Fibroblast of skin of left biceps (primary cell): Measurements from ENCODE around the gene ITM2B.

Experiments used
- DNase-seq, 2 experiments: peaks; one replicate each; pipeline ENCODE4 v3.0.0-alpha.2; 2013; ENCODE audit warnings: low read depth in 2 of 2

Gene ITM2B

GRCh38 chr13:48258430-48258829, 25.4 kb downstream of the ITM2B start:
- no peak for DNase-seq

- DNase-seq = no peak
Observed at GRCh38 chr13:48260970-48261369, 28.0 kb downstream of the ITM2B start.

GRCh38 chr13:48263196-48263595, 30.2 kb downstream of the ITM2B start:
- no peak for DNase-seq

- DNase-seq = no peak
Observed at GRCh38 chr13:48264058-48264457, 31.1 kb downstream of the ITM2B start.

GRCh38 chr13:48265217-48265815, 32.3 kb downstream of the ITM2B start:
- DNase-seq = no peak

- DNase-seq = no peak
Observed at GRCh38 chr13:48266150-48266549, 33.1 kb downstream of the ITM2B start.

GRCh38 chr13:48266701-48267639, 34.0 kb downstream of the ITM2B start:
- no peak for DNase-seq

- DNase-seq = no peak
Observed at GRCh38 chr13:48268019-48268418, 35.0 kb downstream of the ITM2B start.

- DNase-seq = no peak
Observed at GRCh38 chr13:48273346-48273745, 40.3 kb downstream of the ITM2B start.

- DNase-seq = no peak
Observed at GRCh38 chr13:48275507-48275906, 42.5 kb downstream of the ITM2B start.

- no peak for DNase-seq
Observed at GRCh38 chr13:48278806-48279205, 45.8 kb downstream of the ITM2B start.

GRCh38 chr13:48281556-48281955, 48.5 kb downstream of the ITM2B start:
- DNase-seq = no peak

- no peak for DNase-seq
Observed at GRCh38 chr13:48291730-48292129, 58.7 kb downstream of the ITM2B start.

- DNase-seq = no peak
Observed at GRCh38 chr13:48292650-48293049, 59.6 kb downstream of the ITM2B start.

- DNase-seq = no peak
Observed at GRCh38 chr13:48294653-48295052, 61.6 kb downstream of the ITM2B start.

GRCh38 chr13:48295271-48295670, 62.3 kb downstream of the ITM2B start:
- DNase-seq = no peak

- no peak for DNase-seq
Observed at GRCh38 chr13:48296528-48296927, 63.5 kb downstream of the ITM2B start.

- no peak for DNase-seq
Observed at GRCh38 chr13:48297131-48297786, 64.3 kb downstream of the ITM2B start.

- DNase-seq = no peak
Observed at GRCh38 chr13:48299591-48299990, 66.6 kb downstream of the ITM2B start.

GRCh38 chr13:48302871-48303358, 69.9 kb downstream of the ITM2B start:
- DNase-seq = peak in 1 of 2 experiments; percentile 10

GRCh38 chr13:48303359-48304142, 70.5 kb downstream of the ITM2B start, which contains the start of gene RB1:
RB1 (plus strand) TSS chr13:48303751; CDS start chr13:48303913, 162 bp downstream.
- peak; percentile 72 to 75 for DNase-seq
